ENCODE measurements around the gene NADK2.
"Not testable (repeated sequence)": the region's sequence is repeated elsewhere in the genome, so short reads cannot be mapped to it uniquely, and the experiment has no call there.

The NADK2 gene

DNA sequence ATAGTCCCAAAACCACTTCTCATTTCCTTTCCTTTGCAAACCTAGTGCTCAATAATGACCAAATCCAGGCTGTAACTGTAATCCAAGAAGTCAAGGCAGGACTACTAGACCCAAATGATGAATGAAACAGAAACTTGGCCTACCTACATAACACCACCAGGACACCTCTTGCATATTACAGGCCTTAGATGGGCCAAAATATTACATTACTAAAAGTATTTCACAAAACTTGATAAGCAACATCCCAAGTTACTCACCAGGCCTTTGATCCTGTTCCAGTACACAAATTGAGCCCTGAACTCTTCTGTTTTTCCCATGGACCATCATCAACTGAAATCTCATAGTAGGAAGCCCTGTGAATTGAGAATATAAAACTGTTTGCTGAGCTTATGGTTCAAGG lies 34.8 kb downstream of the NADK2 start:
- no peak for DNase-seq

DNA sequence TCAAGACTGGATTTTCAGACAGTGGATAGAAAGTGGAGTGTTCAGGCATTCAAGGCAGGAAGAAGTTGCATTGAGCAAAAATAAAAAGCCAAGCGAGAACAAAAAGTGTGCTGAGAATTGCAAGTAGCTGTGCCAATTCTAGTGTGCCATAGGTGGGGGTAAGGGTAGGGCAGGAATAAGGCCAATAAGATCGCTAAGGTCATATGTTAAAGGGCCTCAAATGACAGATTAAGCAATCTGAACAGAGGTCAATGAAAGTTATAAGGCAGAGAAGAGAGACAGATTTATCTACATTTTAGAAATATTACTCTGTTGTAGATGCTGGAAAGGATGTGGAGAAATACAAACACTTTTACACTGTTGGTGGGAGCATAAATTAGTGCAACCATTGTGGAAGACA lies 36.4 kb downstream of the NADK2 start:
- no peak for DNase-seq

DNA sequence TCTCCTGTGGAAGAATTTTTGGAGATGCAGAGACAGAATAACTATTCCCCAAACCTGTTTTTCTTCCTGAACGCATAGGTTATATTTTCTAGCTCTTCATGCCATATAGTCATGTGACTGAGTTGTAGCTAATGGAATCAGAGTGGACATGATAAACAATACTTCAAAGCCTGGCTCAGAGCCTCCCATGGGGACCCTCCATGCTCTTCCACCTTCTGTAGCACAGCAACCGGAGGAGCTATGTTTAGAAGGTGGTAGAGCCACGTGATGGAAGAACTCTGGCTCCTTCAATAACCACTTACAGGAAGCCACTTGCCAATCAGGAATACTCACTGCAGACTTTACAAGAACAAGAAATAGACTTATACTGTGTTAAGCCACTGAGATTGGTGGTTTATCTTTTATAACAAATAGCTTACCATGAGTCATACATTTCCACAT lies 39.2 kb downstream of the NADK2 start:
- DNase-seq = no peak

DNA sequence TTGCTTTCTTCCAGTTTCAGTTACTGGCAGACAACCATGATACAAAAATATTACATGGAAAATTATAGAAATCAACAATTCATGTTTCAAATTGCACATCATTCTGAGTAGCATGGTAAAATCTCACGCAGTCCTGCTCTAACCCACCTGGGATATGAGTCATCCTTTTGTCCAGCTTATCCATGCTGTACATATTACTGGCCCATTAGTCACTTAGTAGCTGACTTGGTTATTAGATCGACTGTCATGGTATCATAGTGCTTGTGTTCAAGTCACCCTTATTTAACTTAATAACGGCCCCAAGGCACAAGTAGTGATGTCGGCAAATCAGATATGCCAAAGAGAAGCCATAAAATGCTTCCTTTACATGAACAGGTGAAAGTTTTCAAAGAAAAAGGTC lies 41.2 kb downstream of the NADK2 start:
- DNase-seq = no peak

DNA sequence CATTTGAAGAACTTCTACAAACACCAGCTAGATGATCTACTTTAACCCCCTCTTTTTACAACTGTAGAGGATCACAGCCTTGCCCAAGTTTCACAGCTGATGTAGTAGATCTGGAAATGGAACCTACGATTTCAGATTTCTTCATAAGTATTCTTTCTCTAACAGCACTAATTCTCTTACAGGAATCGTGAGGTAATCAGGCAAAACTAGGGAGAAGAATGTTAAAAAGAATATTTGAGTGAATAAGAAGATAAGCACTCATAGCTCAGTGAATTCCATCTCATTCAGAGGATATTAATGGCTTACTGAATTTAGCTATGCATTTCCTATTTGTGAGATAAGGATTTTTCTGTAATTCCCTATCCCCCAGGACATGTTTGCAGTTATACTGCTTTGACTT lies 42.1 kb downstream of the NADK2 start:
- no peak for DNase-seq

DNA sequence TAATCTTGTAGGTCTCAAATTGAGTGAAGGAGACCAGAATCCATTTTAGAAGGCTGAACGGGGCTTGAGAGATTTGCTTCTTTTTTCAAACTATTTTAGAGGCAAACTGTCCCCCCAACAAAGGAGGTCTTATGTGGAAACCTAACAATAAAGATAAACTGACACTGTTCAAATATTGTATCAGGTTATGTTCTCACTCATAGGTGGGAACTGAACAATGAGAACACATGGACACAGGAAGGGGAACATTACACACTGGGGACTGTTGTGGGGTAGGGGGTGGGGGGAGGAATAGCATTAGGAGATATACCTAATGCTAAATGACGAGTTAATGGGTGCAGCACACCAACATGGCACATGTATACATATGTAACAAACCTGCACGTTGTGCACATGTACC lies 42.9 kb downstream of the NADK2 start:
- DNase-seq = not testable (repeated sequence)

DNA sequence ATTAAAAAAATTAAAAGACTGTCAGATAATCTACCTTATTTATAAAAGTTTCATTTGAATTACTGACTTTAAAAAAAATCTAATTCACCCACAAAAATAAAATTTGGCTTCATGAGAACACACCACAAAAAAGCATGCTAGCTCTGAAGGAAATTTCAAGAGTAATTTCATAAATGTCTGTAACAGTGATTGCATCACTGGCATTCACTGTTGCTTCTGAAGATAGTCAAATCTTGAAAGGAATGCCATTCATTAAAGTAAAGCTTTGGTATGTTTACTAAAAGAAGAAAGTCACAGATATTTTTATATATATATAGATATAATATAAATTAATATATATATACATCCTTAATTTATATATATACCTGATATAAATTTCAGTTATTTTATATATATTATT lies 43.4 kb downstream of the NADK2 start:
- no peak for DNase-seq

DNA sequence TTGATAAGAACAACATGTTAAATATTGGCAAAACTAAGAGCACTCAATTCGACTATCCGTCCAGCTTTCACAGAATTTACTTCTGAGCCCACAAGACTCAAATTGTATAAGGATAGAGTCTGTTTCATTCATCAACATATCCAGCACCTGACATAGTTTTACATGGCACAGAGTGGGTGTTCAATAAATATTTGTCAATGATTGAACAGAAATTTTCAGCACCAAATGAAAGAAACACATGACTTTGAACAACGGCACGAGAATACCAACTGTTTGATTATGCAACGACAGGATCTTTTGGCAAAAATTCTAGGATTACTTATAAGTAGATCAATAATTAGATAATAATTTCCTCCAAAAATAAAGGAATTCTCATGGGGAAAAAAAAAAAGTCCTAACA lies 48.0 kb downstream of the NADK2 start:
- DNase-seq = no peak

DNA sequence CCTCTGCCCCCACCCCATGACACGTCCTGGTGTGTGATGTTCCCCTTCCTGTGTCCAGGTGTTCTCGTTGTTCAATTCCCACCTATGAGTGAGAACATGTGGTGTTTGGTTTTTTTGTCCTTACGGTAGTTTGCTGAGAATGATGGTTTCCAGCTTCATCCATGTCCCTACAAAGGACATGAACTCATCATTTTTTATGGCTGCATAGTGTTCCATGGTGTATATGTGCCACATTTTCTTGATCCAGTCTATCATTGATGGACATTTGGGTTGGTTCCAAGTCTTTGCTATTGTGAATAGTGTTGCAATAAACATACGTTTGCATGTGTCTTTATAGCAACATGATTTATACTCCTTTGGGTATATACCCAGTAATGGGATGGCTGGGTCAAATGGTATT lies 57.3 kb downstream of the NADK2 start:
- not testable (repeated sequence) for DNase-seq

DNA sequence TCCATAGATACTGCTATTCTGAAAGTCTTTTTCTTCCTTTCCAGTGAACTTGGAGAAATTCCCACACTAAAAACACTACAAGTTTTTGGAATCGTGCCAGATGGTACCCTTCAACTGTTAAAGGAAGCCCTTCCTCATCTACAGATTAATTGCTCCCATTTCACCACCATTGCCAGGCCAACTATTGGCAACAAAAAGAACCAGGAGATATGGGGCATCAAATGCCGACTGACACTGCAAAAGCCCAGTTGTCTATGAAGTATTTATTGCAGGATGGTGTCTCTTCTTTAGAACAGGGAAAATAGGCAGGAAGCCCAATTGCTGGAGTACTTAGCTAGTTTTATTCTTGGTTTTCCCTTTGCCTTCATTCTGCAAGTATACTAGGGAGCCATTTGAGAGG lies 60.0 kb downstream of the NADK2 start:
- no peak for DNase-seq

DNA sequence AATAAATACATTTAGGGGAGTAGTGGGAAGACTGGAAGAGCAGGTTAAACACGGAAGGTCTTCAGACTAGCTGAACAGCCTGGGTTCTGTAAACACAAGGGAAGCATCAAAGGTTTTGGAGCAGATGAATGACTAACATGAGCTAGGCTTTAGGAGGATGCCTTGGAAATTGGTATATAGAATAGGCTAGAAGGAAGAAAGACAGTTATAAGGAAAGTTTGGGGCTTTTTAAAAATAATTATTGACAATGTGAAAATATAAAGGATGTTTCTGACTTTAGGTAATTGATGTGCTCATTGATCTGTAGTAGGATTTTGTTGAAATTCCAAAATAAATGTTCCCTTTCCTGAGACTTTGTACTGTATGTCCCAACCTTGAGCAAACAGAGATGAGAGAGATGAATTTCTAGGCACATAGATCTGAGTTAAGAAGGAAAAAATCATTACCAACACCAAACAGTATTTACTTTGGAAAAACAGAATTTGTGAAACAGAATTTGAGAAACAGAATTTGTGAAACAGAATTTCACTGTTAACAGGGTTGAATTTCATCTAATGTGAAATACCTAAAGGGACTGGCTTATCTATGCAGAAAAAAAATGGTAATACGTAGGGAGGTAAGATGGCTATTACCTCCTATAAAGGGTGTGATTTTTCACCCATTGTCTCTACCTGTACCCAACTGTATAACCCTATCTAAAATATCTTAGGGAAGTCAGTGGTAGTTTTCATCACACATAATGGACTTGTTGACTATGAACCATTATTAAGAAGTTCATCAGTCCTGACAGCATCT lies 61.0 kb downstream of the NADK2 start:
- no peak for DNase-seq

DNA sequence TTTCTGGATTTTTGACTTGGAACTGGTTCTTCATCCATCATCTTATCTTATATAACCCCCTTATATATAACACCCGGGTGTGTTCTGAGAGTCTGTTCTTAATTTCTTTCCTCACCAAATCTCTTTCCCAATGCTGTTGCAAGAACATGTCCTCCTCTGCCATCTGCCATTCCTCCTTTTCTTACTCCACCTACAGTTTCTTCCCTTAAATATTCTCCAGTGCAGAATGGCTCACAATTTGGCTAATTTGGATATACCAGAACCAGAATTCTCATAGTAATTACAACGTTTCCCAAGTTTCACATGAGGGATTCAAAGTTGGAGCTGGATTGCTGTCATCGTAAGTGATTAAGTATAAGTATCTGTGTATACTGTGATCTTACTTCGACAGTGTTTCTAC lies 61.8 kb downstream of the NADK2 start:
- DNase-seq = no peak

DNA sequence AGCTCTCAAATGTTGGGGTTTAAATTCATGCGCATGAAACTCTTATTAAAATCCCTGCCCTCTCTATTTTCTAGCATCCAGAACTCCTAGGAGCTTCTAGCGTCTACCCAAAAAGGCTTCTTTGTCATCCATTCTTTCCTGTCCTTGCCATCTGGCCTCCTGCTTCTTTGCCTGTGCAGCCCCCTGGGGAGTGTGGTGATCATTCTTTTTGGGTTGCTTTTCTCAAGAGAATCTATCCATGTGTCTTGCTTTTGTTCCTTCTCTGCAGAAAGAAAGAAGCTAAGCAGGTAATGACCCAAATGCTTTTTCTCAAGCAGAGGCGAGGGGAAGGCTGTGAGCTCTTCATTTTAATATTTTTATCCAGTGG lies 63.2 kb downstream of the NADK2 start:
- DNase-seq = no peak

DNA sequence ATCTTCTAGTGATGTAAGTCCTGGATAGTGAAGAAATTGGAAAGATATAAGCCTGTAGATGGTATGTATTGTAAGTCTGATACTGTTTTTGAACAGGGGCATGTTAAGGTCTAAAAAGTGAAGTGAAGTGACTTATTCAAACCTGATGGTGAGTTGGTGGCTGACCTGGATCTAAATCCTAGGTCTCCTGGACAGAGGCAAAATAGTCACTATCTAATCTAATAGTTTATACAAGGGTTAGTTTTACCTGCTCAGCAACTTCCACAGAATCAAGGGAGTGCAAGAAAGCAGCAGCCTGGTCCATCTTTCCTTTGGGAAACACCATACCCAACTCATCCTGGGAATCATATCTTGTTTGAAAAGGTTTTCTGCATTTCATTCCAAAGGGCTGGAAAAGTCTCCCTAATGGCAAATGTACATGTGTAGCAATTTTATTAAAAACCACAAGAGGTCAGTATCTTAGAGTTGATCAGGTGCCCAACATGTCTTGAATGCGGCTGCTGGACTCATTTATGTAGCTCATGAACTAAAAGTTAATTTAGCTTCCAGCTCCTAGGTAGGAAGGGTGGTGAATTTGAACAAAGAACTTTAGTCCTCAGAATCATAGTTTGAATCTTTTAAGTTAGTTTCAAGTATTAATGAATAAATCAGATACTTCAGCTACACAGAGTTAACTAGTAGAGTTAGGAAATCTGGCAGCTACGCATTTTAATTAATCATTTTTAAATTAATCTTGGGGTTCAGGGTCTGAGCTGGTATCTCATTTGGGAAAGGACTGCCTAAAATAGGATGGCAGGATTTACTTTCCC lies 63.8 kb downstream of the NADK2 start:
- no peak for DNase-seq

DNA sequence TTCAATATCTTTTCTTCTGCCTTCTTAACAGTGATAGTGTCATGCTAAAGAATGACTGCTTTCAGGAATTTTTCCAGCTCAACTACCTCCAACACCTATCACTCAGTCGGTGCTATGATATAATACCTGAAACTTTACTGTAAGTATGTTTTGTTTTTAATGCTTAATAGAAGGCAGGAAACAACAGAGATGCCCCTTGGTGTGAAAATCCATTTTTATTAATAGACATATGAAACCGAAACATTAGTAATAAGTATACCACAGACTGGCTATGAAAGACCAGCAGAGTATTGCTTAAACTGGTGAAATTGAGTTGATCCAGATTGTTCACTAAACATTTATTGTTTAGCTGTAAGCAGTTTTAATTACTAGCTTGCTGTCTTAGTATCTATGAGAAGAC lies 64.6 kb downstream of the NADK2 start:
- DNase-seq = no peak

DNA sequence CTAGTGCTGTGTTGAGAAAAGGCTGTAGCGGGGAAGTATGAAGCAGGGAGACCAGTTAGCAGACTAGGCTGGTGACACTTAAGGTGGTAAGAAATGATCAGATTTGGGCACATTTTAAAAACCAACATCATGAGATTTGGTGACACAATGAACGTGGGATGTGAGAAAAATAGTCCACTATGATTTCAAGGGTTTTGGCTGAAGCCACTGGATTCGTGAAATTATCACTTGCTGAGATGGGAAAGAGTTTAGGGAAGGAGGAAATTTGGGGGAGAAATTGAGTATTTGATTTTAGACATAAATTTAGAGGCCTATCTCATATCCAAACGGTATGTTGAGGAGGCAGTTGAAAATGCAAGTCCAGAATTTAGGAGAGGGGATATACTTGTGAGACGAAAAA lies 66.7 kb downstream of the NADK2 start:
- no peak for DNase-seq

DNA sequence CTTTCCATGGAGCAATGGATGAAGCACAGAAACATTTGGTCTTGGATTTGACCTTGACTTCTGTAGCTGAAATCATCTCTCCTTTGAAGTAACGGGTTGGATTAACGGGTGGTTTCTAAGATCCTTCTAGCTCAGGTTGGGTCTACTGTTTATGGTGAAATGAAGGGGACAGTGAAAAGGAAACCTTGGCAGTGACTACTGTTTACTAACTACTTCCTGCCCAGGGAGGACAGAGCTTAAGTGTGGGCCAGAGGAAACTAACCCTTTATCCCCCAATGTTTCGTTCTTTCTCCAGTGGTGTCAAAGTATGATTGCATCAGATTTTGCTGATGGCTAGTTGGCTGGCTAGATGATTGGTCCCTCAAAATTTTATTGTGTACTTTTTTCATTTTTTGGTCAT lies 67.6 kb downstream of the NADK2 start:
- no peak for DNase-seq

DNA sequence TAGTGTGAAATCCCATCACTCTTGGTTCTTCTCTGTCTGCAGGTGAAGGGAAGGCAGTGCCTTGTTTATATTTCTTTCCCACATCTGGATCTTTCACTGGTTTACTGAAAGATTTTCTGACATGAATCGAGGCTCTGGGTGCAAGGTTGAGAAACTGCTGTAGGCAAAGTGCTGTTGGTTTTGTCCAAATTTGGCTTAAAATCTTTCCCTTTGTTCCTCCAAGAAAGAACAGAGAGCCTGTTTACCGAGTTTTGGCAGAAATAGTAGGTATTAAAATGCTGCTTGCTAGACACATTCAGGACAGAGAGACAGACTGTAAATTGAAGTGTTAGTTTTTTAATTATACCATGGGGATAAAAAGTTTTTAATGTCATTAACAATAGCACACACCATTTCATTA lies 68.3 kb downstream of the NADK2 start:
- no peak for DNase-seq

DNA sequence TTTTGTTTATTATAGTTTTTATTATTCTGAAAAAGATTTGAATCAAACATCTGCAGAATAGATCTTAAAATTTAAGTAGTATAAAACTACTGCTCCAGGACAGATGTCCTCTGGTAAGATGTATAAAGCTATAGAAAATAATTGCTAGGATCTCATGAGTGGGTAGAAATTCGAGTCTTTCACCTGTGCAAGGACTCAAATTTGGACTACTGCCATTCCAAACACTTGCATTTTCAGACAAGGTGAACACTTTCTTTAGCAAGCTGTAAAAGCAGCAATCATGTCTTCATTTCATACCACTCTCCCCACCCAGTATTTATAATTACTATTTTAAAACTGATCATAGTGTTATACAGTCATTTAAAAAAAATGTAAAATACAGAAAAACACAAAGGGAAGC lies 69.1 kb downstream of the NADK2 start:
- no peak for DNase-seq

DNA sequence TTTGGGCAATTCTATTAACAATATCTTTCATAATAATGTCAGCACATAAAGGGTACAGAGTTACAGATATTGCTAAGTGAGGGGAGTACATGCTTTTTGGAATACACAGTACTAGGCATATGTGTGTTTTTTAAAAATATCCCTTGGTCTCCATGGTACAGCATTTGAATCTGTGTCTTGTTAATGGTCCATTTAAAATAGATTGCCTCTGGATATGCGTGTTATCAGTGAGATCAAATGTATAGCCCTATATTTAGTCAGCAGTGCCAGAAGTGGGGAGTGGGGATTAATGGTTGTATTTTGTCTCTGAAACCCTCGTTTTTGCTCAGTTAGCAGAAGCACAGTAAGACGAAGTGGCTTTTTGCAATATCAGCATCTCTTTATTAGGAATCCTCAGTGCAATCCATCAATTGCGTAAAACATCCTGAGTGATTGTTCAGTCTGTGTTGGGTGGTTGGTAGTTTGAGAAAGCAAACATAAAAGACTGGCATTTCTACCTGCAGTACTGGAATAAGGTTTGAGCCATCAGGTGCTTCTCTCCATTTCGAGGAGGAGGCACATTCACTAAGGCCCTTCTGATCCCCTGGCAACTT lies 70.8 kb downstream of the NADK2 start:
- no peak for DNase-seq

DNA sequence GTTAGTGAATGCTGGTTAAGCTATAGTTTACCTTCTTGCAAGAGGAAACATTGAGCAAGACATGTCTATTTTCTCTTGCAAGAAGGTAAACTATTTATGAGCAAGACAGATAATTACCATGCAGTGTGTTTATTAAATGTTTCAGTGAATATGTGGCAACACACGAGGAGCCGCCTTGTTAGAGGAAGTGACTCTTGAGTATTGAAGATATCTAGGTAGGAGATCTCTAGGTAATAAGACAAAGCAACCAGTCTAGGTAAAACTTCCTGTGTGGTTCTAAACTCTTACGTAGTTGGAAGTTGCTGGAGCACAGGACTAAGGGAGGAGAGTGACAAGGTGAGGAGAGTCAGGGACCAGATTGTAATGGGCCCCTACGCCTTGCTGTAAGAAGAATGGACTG lies 73.0 kb downstream of the NADK2 start:
- no peak for DNase-seq

DNA sequence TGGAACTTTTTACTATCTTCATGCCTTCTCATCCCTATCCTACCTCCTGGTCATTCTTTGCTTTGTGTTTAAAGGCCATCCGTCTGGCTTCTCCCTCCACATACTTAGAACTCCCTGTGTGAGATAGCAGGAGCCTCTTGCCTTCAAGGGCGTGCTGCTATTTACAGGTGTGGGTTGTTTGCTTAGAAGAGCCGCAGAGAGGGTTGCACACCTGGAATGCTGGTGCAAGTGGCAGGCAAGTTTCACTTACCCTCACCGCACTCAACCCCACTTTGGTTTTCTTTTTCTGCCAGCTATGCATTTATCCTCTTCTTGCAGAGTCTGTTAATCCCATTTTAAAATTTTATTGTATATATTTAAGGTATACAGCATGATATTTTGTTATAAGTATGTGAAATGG lies 77.3 kb downstream of the NADK2 start:
- DNase-seq = no peak

DNA sequence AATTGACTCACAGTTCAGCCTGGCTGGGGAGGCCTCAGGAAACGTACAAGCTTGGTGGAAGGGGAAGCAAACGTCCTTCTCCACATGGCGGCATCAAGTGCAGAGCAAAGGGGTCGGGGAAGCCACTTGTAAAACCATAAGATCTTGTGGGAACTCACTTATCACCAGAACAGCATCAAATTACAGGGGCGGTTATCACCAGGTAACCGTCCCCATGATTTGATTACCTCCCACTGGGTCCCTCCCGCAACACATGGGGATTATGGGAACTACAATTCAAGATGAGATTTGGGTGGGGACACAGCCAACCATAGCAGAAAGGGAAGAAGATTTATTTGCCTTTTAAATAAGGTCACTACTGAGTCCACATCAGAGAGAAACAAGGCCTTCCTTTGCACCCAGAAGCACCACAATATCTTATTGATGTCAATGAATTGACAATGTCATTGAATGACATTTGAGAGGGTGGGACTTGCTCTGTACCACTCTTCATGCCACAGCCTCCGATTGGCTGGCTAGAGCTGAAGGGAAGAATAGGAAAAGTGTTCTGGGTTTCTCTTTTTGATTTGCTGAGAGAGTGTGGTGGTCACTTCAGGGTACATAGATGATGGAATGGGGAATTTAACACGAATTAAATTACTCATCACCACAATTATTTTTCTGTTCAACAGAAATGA lies 78.8 kb downstream of the NADK2 start:
- DNase-seq = no peak

DNA sequence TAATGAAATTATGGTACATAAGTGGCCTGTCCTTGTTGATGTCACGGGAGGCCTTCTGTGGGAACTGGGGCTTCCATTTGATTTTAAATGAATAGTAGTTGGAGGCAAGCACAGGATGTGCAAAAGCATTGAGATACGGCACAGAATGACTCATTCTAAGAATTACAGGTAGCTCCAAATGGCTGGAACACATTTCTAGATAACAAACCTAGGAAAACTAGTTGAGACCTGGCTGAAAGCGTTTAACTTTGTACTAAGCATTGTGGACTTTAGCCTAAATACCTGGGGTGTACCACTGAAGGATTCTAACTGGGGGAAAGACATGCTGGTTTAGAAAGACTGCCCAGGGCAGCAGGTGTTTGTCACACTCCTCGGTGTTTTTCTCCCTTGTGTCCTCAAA lies 80.4 kb downstream of the NADK2 start:
- DNase-seq = no peak
